ENCODE data around the gene RAPGEF5.

- TF ChIP-seq POLR2A (IDR thresholded peaks at IDR 0.05; ENCODE audit: low read depth, low read length), result no peak
- TF ChIP-seq TCF12 (IDR thresholded peaks at IDR 0.05; ENCODE audit: low read depth, low read length), result no peak
- TF ChIP-seq CTCF (IDR thresholded peaks at IDR 0.05 in 2 of 3, conservative IDR thresholded peaks at IDR 0.05 in 1 of 3; ENCODE audit: control insufficient read depth in 2 of 3, extremely low read depth in 1 of 3, insufficient read depth in 1 of 3, low read depth in 3 of 3, low read length in 3 of 3), result no peak
- no peak for TF ChIP-seq SMAD1 (IDR thresholded peaks at IDR 0.05; ENCODE audit: low read depth, partially characterized antibody)
- TF ChIP-seq, protein P1, sequence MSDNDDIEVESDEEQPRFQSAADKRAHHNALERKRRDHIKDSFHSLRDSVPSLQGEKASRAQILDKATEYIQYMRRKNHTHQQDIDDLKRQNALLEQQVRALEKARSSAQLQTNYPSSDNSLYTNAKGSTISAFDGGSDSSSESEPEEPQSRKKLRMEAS (IDR thresholded peaks at IDR 0.05; ENCODE audit: low read depth, low read length), result no peak
Measured at GRCh38 chr7:22357311-22358175, 589 bp upstream of the RAPGEF5 start.

Data from GM12878 (cell line).